SK-N-SH (cell line): Measurements from ENCODE around the gene BRD3. TPM values are rescaled to one million over a fixed set of nuclear protein-coding genes. Genes with fewer than 3 reads are reported as not detected.

ENCODE experiments used
- CTCF ChIA-PET: fragments of 300-600, 350-600 bp; formaldehyde crosslinking; extraction: SDS; loops from one replicate; lab custom pipeline; 2021; lab: Yijun Ruan, JAX
- POLR2A ChIA-PET: fragments of 350-600 bp; sonication (Branson Sonifier 250); formaldehyde crosslinking; extraction: SDS; loops from one replicate; lab custom pipeline; 2020; ENCODE audit warnings: antibody characterized with exemption, inconsistent platforms; lab: Yijun Ruan, JAX
- DNase-seq: peaks from one replicate; pipeline ENCODE4 v3.0.0; 2012
- H2AFZ ChIP-seq: fragments of 200-600 bp; sonication (generic); 2 replicates; pipeline ENCODE4 v1.8.1; 2016; ENCODE audit warnings: antibody characterized with exemption, mild to moderate bottlenecking, low read depth
- H3F3A ChIP-seq: fragments of 200-600 bp; sonication (generic); replicated peaks from 2 replicates; pipeline ENCODE3; 2016; ENCODE audit warnings: antibody characterized with exemption, mild to moderate bottlenecking; ENCODE audit not compliant: insufficient read depth
- H3K27ac ChIP-seq, 2 experiments: fragments of 200-500 bp in 1 of 2; fragments of 200-600 bp in 1 of 2; sonication (Bioruptor generic) in 1 of 2; sonication (generic), shearing (Covaris generic) in 1 of 2; 2 replicates each; pipeline versions ENCODE4 v1.5.1 to v1.6.1; 2014 to 2016; ENCODE audit warnings: low read depth in 2 of 2, inconsistent platforms in 1 of 2, low read length in 1 of 2, mild to moderate bottlenecking in 1 of 2, mixed read lengths in 1 of 2
- H3K27me3 ChIP-seq: fragments of 200-600 bp; sonication (generic), shearing (Covaris generic); 2 replicates; pipeline ENCODE4 v1.6.1; 2016; ENCODE audit warnings: mixed run types; ENCODE audit not compliant: insufficient read depth
- H3K36me3 ChIP-seq, 2 experiments: fragments of 200-500 bp in 1 of 2; fragments of 200-600 bp in 1 of 2; sonication (Bioruptor generic) in 1 of 2; sonication (generic) in 1 of 2; replicated peaks in 1 of 2; 2 replicates each; pipeline versions ENCODE3 to v1.5.1; 2014 to 2016; ENCODE audit warnings: low read length in 1 of 2, mild to moderate bottlenecking in 1 of 2; ENCODE audit not compliant: insufficient read depth in 2 of 2, control insufficient read depth in 1 of 2
- H3K4me1 ChIP-seq, 2 experiments: fragments of 200-500 bp in 1 of 2; fragments of 200-600 bp in 1 of 2; sonication (Bioruptor generic) in 1 of 2; sonication (generic), shearing (Covaris generic) in 1 of 2; 2 replicates each; pipeline versions ENCODE4 v1.5.1 to v1.6.1; 2014 to 2016; ENCODE audit warnings: low read depth in 1 of 2, low read length in 1 of 2, mixed run types in 1 of 2; ENCODE audit not compliant: insufficient read depth in 2 of 2, control insufficient read depth in 1 of 2
- H3K4me2 ChIP-seq: fragments of 200-600 bp; sonication (generic), shearing (Covaris generic); 2 replicates; pipeline ENCODE4 v1.6.1; 2017; ENCODE audit warnings: mixed run types
- H3K4me3 ChIP-seq, 2 experiments: fragments of 200-500 bp in 1 of 2; fragments of 200-600 bp in 1 of 2; sonication (Bioruptor generic) in 1 of 2; sonication (generic), shearing (Covaris generic) in 1 of 2; 2 replicates each; pipeline versions ENCODE4 v1.5.1 to v1.8.1; 2014 to 2016; ENCODE audit warnings: low read depth in 2 of 2, inconsistent platforms in 1 of 2, low read length in 1 of 2, mild to moderate bottlenecking in 1 of 2, mixed read lengths in 1 of 2, moderate library complexity in 1 of 2
- H3K79me2 ChIP-seq: fragments of 200-600 bp; sonication (generic); 2 replicates; pipeline ENCODE4 v1.8.1; 2017; ENCODE audit warnings: mild to moderate bottlenecking; ENCODE audit not compliant: insufficient read depth
- H3K9ac ChIP-seq: fragments of 200-600 bp; sonication (generic); 2 replicates; pipeline ENCODE4 v1.6.1; 2017; ENCODE audit warnings: mixed run types
- H3K9me2 ChIP-seq: fragments of 200-600 bp; sonication (generic); 2 replicates; pipeline ENCODE4 v1.6.1; 2017; ENCODE audit warnings: mixed run types
- H3K9me3 ChIP-seq: fragments of 200-600 bp; sonication (generic); 2 replicates; pipeline ENCODE4 v1.6.1; 2017; ENCODE audit warnings: mixed run types, mild to moderate bottlenecking, moderate library complexity
- H4K20me1 ChIP-seq: fragments of 200-600 bp; sonication (generic); 2 replicates; pipeline ENCODE4 v1.6.1; 2017; ENCODE audit warnings: mild to moderate bottlenecking, mixed run types; ENCODE audit not compliant: insufficient read depth
- FOSL2 ChIP-seq: IDR thresholded peaks from 2 replicates; pipeline ENCODE4 v1.4.0; 2012; ENCODE audit warnings: low read depth, mild to moderate bottlenecking, moderate library complexity, borderline replicate concordance
- FOXM1 ChIP-seq: IDR thresholded peaks from 2 replicates; pipeline ENCODE4 v1.4.0; 2012; ENCODE audit warnings: low read depth, mild to moderate bottlenecking
- JUND ChIP-seq: IDR thresholded peaks from 2 replicates; pipeline ENCODE4 v1.4.0; 2012
- NFIC ChIP-seq: IDR thresholded peaks from 2 replicates; pipeline ENCODE4 v1.4.0; 2012; ENCODE audit warnings: borderline replicate concordance
- PBX3 ChIP-seq: IDR thresholded peaks from 2 replicates; pipeline ENCODE4; 2012
- POLR2AphosphoS5 ChIP-seq: IDR thresholded peaks from 2 replicates; pipeline ENCODE4 v1.6.1; 2012; ENCODE audit warnings: low read depth, low read length
- RXRA ChIP-seq: IDR thresholded peaks from 2 replicates; pipeline ENCODE4 v1.4.0; 2012; ENCODE audit warnings: low read depth, mild to moderate bottlenecking, borderline replicate concordance
- SMC3 ChIP-seq: IDR thresholded peaks from 2 replicates; pipeline ENCODE4 v1.6.1; 2012; ENCODE audit warnings: low read depth, low read length, improper control_type of control experiment
- TAF1 ChIP-seq: IDR thresholded peaks from 2 replicates; pipeline ENCODE4 v1.6.1; 2012; ENCODE audit warnings: low read depth, mild to moderate bottlenecking, low read length, moderate library complexity, borderline replicate concordance
- TEAD4 ChIP-seq: IDR thresholded peaks from 2 replicates; pipeline ENCODE4 v1.4.0; 2012; ENCODE audit warnings: mild to moderate bottlenecking, borderline replicate concordance; ENCODE audit not compliant: insufficient read depth
- YY1 ChIP-seq: IDR thresholded peaks from 2 replicates; pipeline ENCODE4 v1.4.0; 2012; ENCODE audit warnings: low read depth, mild to moderate bottlenecking
- WGBS: methylation state at CpG from one replicate; pipeline ENCODE4 v1.1.6; 2017; ENCODE audit warnings: low lambda C conversion rate; 5-methylcytosine and 5-hydroxymethylcytosine counted together
- polyA plus RNA-seq, 3 experiments: library from polyadenylated mRNA; depleted of rRNA; stranded (reverse); fragments of >200 nt; gene quantifications; 2 replicates each; pipeline ENCODE4 v1.2.3, GENCODE V29; 2012

Gene BRD3
- polyA plus RNA-seq, 1 of the 3 experiments (the other 2 are of a cell fraction): 11.4 TPM

- TF ChIP-seq FOSL2 (no peak), YY1 (no peak), TAF1 (no peak), FOXM1 (no peak), TEAD4 (no peak), PBX3 (no peak), RXRA (no peak), JUND (no peak), NFIC (no peak)
- TF ChIP-seq, all 33 proteins: peak for 0
These were observed 14.4 kb downstream of the BRD3 start (continued) for GRCh38 chr9:134053401-134053871.

GRCh38 chr9:134052941-134053340 lies 14.9 kb downstream of the BRD3 start:
- CTCF ChIA-PET: interaction anchor here (1.3 to 2.5 kb wide), 2 partner anchors 13 to 58 kb away, joined by 5 to 6 read pairs; no protein-coding TSS in a partner anchor
- WGBS: 98% methylated on average over 14 of the region's 16 CpGs

GRCh38 chr9:134052491-134052890 lies 15.3 kb downstream of the BRD3 start:
- Histone ChIP-seq H3K4me3 (no peak overlapping the region), H3K9me2 (no peaks in the 10 kb centered on the region), H3K9me3 (no peaks in the 10 kb centered on the region), H4K20me1 (peaks cover 42% of the 10 kb centered on the region), H2AFZ (no peak overlapping the region), H3K9ac (no peak overlapping the region), H3K4me1 (peaks cover 6 to 29% of the 10 kb centered on the region in 2 experiments; a peak in 2 of 4 replicates), H3K27ac (no peak overlapping the region), H3K27me3 (no peaks in the 10 kb centered on the region), H3K36me3 (peaks cover 0 to 54% of the 10 kb centered on the region in 2 experiments), H3F3A (no peaks in the 10 kb centered on the region), H3K79me2 (peaks cover 43% of the 10 kb centered on the region), H3K4me2 (no peak overlapping the region)
- 87% methylated on average over 3 of the region's 3 CpGs for whole genome bisulfite sequencing
- ChIA-PET POLR2A (no interaction called here), CTCF (interaction anchor here (0.6 to 2.5 kb wide), 4 partner anchors 12 to 455 kb away, joined by 3 to 6 read pairs (median 6); no protein-coding TSS in a partner anchor)
- no peak for DNase-seq
- no peak for TF ChIP-seq FOSL2
- no peak for TF ChIP-seq SMC3

More at GRCh38 chr9:134052941-134053340, 14.9 kb downstream of the BRD3 start:
- no peak overlapping the region for H3K9ac ChIP-seq
- H3K27me3 ChIP-seq: no peaks in the 10 kb centered on the region
- H3K79me2 ChIP-seq: peaks cover 47% of the 10 kb centered on the region
- H3K27ac ChIP-seq: no peak overlapping the region
- TF ChIP-seq NFIC (no peak), POLR2AphosphoS5 (no peak)
- POLR2A ChIA-PET: no interaction called here
- H3K9me2 ChIP-seq: no peaks in the 10 kb centered on the region
- H4K20me1 ChIP-seq: peaks cover 47% of the 10 kb centered on the region
- no peak overlapping the region for H3K4me3 ChIP-seq
- H2AFZ ChIP-seq: no peak overlapping the region
- no peaks in the 10 kb centered on the region for H3K9me3 ChIP-seq
- peaks cover 6 to 33% of the 10 kb centered on the region in 2 experiments; a peak in 2 of 4 replicates for H3K4me1 ChIP-seq
- H3K4me2 ChIP-seq: no peak overlapping the region
- peaks cover 0 to 50% of the 10 kb centered on the region in 2 experiments for H3K36me3 ChIP-seq
- H3F3A ChIP-seq: no peaks in the 10 kb centered on the region
- DNase-seq: no peak
